ENCODE results near the gene AHSA1.

AHSA1 gene

DNA sequence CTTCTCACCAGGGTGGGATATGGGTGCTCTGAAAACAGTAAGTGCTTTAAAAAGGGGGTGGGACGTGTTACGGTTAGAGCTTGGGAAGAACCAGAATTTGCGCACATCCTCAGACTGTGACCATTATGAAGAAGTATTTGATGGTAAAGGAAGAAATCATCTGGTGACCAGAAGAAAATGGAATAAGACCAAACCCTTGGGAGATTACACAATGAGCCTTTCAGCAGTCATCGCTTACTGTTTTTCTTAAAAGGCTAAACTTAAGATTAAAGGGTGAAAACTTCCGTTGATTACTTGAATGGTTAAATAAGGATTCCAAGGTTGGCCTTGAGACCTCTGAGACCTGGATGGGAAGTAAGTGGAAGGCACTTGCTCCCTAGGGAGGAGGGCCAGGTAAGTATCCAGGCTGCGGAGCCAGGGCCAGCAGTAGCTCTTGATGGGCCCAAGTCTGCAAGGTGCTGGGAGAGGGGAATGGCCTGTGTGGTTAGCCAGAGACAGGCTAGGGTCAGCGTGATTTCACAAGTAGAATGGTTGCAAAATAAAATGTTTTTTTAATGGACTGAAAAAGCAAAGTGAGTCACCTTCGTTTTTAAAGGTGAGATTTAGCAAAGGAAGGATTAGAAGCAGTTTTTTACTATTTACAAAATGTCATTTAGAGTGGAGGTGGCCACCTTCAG is 53.7 kb downstream of the AHSA1 start:
- DNase-seq = no peak

DNA sequence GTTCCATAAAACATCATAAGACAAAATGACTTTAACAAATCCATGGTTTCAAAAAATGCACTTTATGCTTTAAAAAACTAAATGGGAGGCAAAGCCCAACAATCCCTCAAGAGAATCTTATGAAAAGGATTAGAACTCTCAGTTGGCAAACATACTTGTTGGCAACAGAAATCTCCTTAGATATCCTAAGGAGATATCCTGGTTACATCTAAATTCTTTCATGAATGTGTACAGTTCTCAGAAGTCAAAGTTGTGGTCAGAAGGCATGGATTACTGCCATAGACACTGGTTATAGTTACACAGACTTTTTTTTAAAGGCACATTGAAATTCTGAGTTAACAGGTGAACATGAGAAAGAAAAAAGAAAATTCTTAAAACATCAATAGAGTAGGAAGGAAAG is 58.2 kb downstream of the AHSA1 start:
- no peak for DNase-seq

All from NCI-H446 (cell line).